Stimulated activated memory B cell treated with anti-CD40 and anti-IgM and Interleukin-4, amounts not matched to agents 10 μg/mL and 1 μg/mL and 100 μg/mL, for 72 hours (primary cell): ENCODE measurements around the gene CAMK1D.
"Not testable (repeated sequence)": the region's sequence is repeated elsewhere in the genome, so short reads cannot be mapped to it uniquely, and the experiment has no call there.

Source experiments
- ATAC-seq: fragments of 150-1000 bp; cut with Tn5 transposase; 2 replicates; pipeline ENCODE4 v1.10.0; 2021
- H3K27ac Mint-ChIP-seq: one replicate; pipeline ENCODE4 v1.8.0; 2022; ENCODE audit warnings: mild to moderate bottlenecking, mixed read lengths
- H3K27me3 Mint-ChIP-seq: one replicate; pipeline ENCODE4 v1.8.0; 2022; ENCODE audit warnings: mixed read lengths
- H3K36me3 Mint-ChIP-seq: one replicate; pipeline ENCODE4 v1.8.0; 2022; ENCODE audit warnings: mixed read lengths
- H3K4me1 Mint-ChIP-seq: one replicate; pipeline ENCODE4 v1.8.0; 2022; ENCODE audit warnings: mixed read lengths
- H3K4me3 Mint-ChIP-seq: one replicate; pipeline ENCODE4 v1.8.0; 2022; ENCODE audit warnings: mild to moderate bottlenecking, moderate library complexity, mixed read lengths
- H3K9me3 Mint-ChIP-seq: one replicate; pipeline ENCODE4 v1.8.0; 2022; ENCODE audit warnings: mixed read lengths

Gene CAMK1D

GRCh38 chr10:12351447-12351846, 2.1 kb downstream of the CAMK1D start:
- peak overlapping the region; percentile 99 for H3K4me3 Mint-ChIP-seq
- no peak for ATAC-seq
- H3K36me3 Mint-ChIP-seq = peaks cover 10% of the 10 kb centered on the region
- H3K27ac Mint-ChIP-seq = peak overlapping the region; percentile 95
- H3K9me3 Mint-ChIP-seq = no peaks in the 10 kb centered on the region
- no peaks in the 10 kb centered on the region for H3K27me3 Mint-ChIP-seq
- H3K4me1 Mint-ChIP-seq = peaks cover 78% of the 10 kb centered on the region

- Mint-ChIP-seq H3K4me1 (peaks cover 81% of the 10 kb centered on the region), H3K36me3 (peaks cover 10% of the 10 kb centered on the region), H3K9me3 (no peaks in the 10 kb centered on the region), H3K27ac (peak overlapping the region; percentile 95), H3K4me3 (peak overlapping the region; percentile 99), H3K27me3 (no peaks in the 10 kb centered on the region)
- no peak for ATAC-seq
Observed at GRCh38 chr10:12351889-12352288, 2.5 kb downstream of the CAMK1D start.

- H3K4me3 Mint-ChIP-seq = peak overlapping the region; percentile 36
- ATAC-seq = no peak
- H3K27me3 Mint-ChIP-seq = no peaks in the 10 kb centered on the region
- H3K36me3 Mint-ChIP-seq = peaks cover 16% of the 10 kb centered on the region
- H3K27ac Mint-ChIP-seq = peak overlapping the region; percentile 83
- H3K4me1 Mint-ChIP-seq = peaks cover 77% of the 10 kb centered on the region
- H3K9me3 Mint-ChIP-seq = no peaks in the 10 kb centered on the region
Observed at GRCh38 chr10:12353399-12354242, 4.3 kb downstream of the CAMK1D start.

- H3K4me1 Mint-ChIP-seq = peaks cover 88% of the 10 kb centered on the region
- H3K36me3 Mint-ChIP-seq = peaks cover 16% of the 10 kb centered on the region
- peak overlapping the region; percentile 83 for H3K27ac Mint-ChIP-seq
- not testable (repeated sequence) for H3K4me3 Mint-ChIP-seq, ATAC-seq, H3K9me3 Mint-ChIP-seq, H3K27me3 Mint-ChIP-seq
Observed at GRCh38 chr10:12354696-12355095, 5.3 kb downstream of the CAMK1D start.

GRCh38 chr10:12355384-12355783, 6.0 kb downstream of the CAMK1D start:
- Mint-ChIP-seq H3K36me3 (peaks cover 16% of the 10 kb centered on the region), H3K4me3 (peak overlapping the region; percentile 69), H3K27ac (peak overlapping the region; percentile 83), H3K27me3 (no peaks in the 10 kb centered on the region), H3K9me3 (no peaks in the 10 kb centered on the region), H3K4me1 (peaks cover 91% of the 10 kb centered on the region)
- peak; percentile 10 for ATAC-seq

GRCh38 chr10:12357525-12358151, 8.3 kb downstream of the CAMK1D start:
- no peak for ATAC-seq
- peak overlapping the region; percentile 77 for H3K27ac Mint-ChIP-seq
- H3K4me1 Mint-ChIP-seq = peaks cover 90% of the 10 kb centered on the region
- no peak overlapping the region for H3K4me3 Mint-ChIP-seq
- no peaks in the 10 kb centered on the region for H3K27me3 Mint-ChIP-seq
- peaks cover 3% of the 10 kb centered on the region for H3K9me3 Mint-ChIP-seq
- H3K36me3 Mint-ChIP-seq = peaks cover 18% of the 10 kb centered on the region

GRCh38 chr10:12358863-12359564, 9.7 kb downstream of the CAMK1D start:
- peak; percentile 34 for ATAC-seq
- Mint-ChIP-seq H3K4me1 (peaks cover 76% of the 10 kb centered on the region), H3K4me3 (no peak overlapping the region), H3K36me3 (peaks cover 15% of the 10 kb centered on the region), H3K27me3 (no peaks in the 10 kb centered on the region), H3K27ac (peak overlapping the region; percentile 77), H3K9me3 (peaks cover 3% of the 10 kb centered on the region)

- Mint-ChIP-seq H3K4me1 (peaks cover 63% of the 10 kb centered on the region), H3K9me3 (peaks cover 3% of the 10 kb centered on the region), H3K27ac (peak overlapping the region; percentile 77), H3K27me3 (no peaks in the 10 kb centered on the region), H3K36me3 (peaks cover 13% of the 10 kb centered on the region), H3K4me3 (no peak overlapping the region)
- no peak for ATAC-seq
Observed at GRCh38 chr10:12360461-12360860, 11.1 kb downstream of the CAMK1D start.

- not testable (repeated sequence) for H3K4me3 Mint-ChIP-seq, ATAC-seq, H3K9me3 Mint-ChIP-seq, H3K27me3 Mint-ChIP-seq
- Mint-ChIP-seq H3K27ac (peak overlapping the region; percentile 77), H3K4me1 (peaks cover 62% of the 10 kb centered on the region), H3K36me3 (peaks cover 18% of the 10 kb centered on the region)
Observed at GRCh38 chr10:12361115-12361514, 11.8 kb downstream of the CAMK1D start.

GRCh38 chr10:12364559-12364958, 15.2 kb downstream of the CAMK1D start:
- no peak overlapping the region for H3K27ac Mint-ChIP-seq
- no peak for ATAC-seq
- peaks cover 18% of the 10 kb centered on the region for H3K36me3 Mint-ChIP-seq
- H3K27me3 Mint-ChIP-seq = no peaks in the 10 kb centered on the region
- H3K4me3 Mint-ChIP-seq = no peak overlapping the region
- H3K4me1 Mint-ChIP-seq = peaks cover 47% of the 10 kb centered on the region
- peaks cover 3% of the 10 kb centered on the region for H3K9me3 Mint-ChIP-seq

- Mint-ChIP-seq H3K4me1 (peaks cover 23% of the 10 kb centered on the region), H3K4me3 (no peak overlapping the region), H3K9me3 (no peaks in the 10 kb centered on the region), H3K36me3 (peaks cover 12% of the 10 kb centered on the region), H3K27me3 (no peaks in the 10 kb centered on the region), H3K27ac (no peak overlapping the region)
- ATAC-seq = no peak
Observed at GRCh38 chr10:12367272-12367671, 17.9 kb downstream of the CAMK1D start.

GRCh38 chr10:12369982-12370381, 20.6 kb downstream of the CAMK1D start:
- Mint-ChIP-seq H3K27ac (no peak overlapping the region), H3K36me3 (peaks cover 11% of the 10 kb centered on the region), H3K27me3 (no peaks in the 10 kb centered on the region), H3K9me3 (no peaks in the 10 kb centered on the region), H3K4me3 (no peak overlapping the region), H3K4me1 (peaks cover 43% of the 10 kb centered on the region)
- ATAC-seq = no peak

GRCh38 chr10:12372846-12373245, 23.5 kb downstream of the CAMK1D start:
- ATAC-seq = no peak
- no peaks in the 10 kb centered on the region for H3K27me3 Mint-ChIP-seq
- peaks cover 41% of the 10 kb centered on the region for H3K4me1 Mint-ChIP-seq
- peak overlapping the region; percentile 30 for H3K27ac Mint-ChIP-seq
- H3K4me3 Mint-ChIP-seq = no peak overlapping the region
- H3K36me3 Mint-ChIP-seq = no peaks in the 10 kb centered on the region
- no peaks in the 10 kb centered on the region for H3K9me3 Mint-ChIP-seq

- H3K27ac Mint-ChIP-seq = no peak overlapping the region
- no peaks in the 10 kb centered on the region for H3K27me3 Mint-ChIP-seq
- no peak for ATAC-seq
- no peak overlapping the region for H3K4me3 Mint-ChIP-seq
- H3K4me1 Mint-ChIP-seq = peaks cover 56% of the 10 kb centered on the region
- no peaks in the 10 kb centered on the region for H3K9me3 Mint-ChIP-seq
- no peaks in the 10 kb centered on the region for H3K36me3 Mint-ChIP-seq
Observed at GRCh38 chr10:12375076-12375504, 25.7 kb downstream of the CAMK1D start.

GRCh38 chr10:12376211-12376610, 26.9 kb downstream of the CAMK1D start:
- H3K9me3 Mint-ChIP-seq = no peaks in the 10 kb centered on the region
- no peak overlapping the region for H3K4me3 Mint-ChIP-seq
- H3K27ac Mint-ChIP-seq = no peak overlapping the region
- peaks cover 56% of the 10 kb centered on the region for H3K4me1 Mint-ChIP-seq
- ATAC-seq = no peak
- H3K27me3 Mint-ChIP-seq = no peaks in the 10 kb centered on the region
- H3K36me3 Mint-ChIP-seq = no peaks in the 10 kb centered on the region
